ENCODE results near the gene EXD2. TPM values are rescaled to one million over a fixed set of nuclear protein-coding genes. Genes with fewer than 3 reads are reported as not detected.

The EXD2 gene
- total RNA-seq, 6 donors from 2014 or later, result 18.4 to 30.4 (median 21.1) TPM

DNA sequence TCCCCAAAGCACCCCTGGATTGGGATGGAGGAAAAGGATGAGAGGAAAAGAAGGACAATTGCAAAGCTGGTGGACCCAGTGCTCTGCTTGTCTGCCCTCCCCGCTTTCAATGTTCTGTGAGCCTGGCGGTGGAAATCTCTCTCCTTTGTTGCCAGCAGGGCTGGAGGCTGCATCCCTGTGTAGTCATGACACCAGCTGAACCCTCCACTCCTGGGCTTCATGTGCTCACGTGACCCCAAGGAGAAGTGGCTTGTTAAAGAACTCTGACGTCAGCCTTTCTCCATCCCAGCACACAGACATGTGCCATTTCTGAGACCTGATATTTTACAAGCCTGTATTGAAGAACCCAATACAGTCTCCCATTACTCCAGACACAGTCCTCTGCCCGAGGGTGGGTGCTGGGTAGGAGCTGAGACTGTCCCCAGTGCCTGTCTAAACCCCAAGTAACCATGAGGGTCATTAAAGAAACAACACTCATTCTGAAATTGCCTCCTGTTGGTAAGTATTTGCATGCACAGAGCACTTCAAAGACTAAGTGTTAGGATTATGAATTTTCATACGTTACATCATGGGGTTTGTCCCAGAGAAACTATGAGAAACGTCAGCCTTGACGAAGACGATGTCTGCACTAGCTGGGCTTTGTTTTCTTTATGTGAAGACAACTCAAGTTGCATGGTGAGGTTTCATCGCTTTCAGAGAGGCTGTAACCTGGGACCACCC is 90.3 kb downstream of the EXD2 start:
- H3K9me3 ChIP-seq, result no peaks in the 10 kb centered on the region
- 57 to 60% methylated on average over 9 to 10 of the region's 10 CpGs for WGBS, 2 donors
- DNase-seq (peak in 1 of 2 donors; percentile 43), ATAC-seq (ENCODE audit: low FRiP score in 2 of 2) (peak in 1 of 2 donors; percentile 19)
- no peak overlapping the region for H3K27ac ChIP-seq
- TF ChIP-seq POLR2A (IDR thresholded peaks at IDR 0.05), result no peak
- no peak for TF ChIP-seq EP300 (IDR thresholded peaks at IDR 0.05)
- TF ChIP-seq, protein P1, sequence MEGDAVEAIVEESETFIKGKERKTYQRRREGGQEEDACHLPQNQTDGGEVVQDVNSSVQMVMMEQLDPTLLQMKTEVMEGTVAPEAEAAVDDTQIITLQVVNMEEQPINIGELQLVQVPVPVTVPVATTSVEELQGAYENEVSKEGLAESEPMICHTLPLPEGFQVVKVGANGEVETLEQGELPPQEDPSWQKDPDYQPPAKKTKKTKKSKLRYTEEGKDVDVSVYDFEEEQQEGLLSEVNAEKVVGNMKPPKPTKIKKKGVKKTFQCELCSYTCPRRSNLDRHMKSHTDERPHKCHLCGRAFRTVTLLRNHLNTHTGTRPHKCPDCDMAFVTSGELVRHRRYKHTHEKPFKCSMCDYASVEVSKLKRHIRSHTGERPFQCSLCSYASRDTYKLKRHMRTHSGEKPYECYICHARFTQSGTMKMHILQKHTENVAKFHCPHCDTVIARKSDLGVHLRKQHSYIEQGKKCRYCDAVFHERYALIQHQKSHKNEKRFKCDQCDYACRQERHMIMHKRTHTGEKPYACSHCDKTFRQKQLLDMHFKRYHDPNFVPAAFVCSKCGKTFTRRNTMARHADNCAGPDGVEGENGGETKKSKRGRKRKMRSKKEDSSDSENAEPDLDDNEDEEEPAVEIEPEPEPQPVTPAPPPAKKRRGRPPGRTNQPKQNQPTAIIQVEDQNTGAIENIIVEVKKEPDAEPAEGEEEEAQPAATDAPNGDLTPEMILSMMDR (IDR thresholded peaks at IDR 0.05), result peak in 1 of 6 experiments; percentile 44
- no peaks in the 10 kb centered on the region for H3K4me1 ChIP-seq
- no peaks in the 10 kb centered on the region for H3K36me3 ChIP-seq
- H3K27me3 ChIP-seq, result no peaks in the 10 kb centered on the region
- no peak overlapping the region for H3K4me3 ChIP-seq

DNA sequence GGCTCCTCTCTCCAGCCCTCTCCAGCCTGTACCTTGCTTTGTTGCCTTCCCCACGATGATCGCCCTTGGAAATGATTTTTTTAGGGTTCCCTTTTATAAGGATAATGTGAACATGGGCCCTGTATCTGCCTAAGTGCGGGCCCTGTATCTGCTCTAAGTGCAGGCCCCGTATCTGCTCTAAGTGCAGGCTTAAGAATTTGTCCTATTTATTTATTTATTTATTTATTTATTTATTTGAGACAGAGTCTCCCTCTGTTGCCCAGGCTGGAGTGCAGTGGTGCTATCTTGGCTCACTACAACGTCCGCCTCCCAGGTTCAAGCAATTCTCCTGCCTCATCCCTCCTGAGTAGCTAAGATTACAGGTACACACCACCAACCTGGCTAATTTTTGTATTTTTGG is 91.2 kb downstream of the EXD2 start:
- TF ChIP-seq POLR2A (IDR thresholded peaks at IDR 0.05) (no peak), EP300 (IDR thresholded peaks at IDR 0.05) (no peak), POLR2AphosphoS5 (IDR thresholded peaks at IDR 0.05) (no peak)
- TF ChIP-seq, protein P1 (IDR thresholded peaks at IDR 0.05), result no peak
- H3K4me3 ChIP-seq, result no peak overlapping the region
- WGBS, 2 donors, result 93 to 99% methylated on average over 6 of the region's 6 CpGs
- H3K36me3 ChIP-seq, result no peaks in the 10 kb centered on the region
- H3K27ac ChIP-seq, result no peak overlapping the region
- no peaks in the 10 kb centered on the region for H3K9me3 ChIP-seq
- no peak for DNase-seq
- no peak for ATAC-seq (ENCODE audit: low FRiP score in 2 of 2)
- H3K27me3 ChIP-seq, result no peaks in the 10 kb centered on the region
- no peaks in the 10 kb centered on the region for H3K4me1 ChIP-seq

DNA sequence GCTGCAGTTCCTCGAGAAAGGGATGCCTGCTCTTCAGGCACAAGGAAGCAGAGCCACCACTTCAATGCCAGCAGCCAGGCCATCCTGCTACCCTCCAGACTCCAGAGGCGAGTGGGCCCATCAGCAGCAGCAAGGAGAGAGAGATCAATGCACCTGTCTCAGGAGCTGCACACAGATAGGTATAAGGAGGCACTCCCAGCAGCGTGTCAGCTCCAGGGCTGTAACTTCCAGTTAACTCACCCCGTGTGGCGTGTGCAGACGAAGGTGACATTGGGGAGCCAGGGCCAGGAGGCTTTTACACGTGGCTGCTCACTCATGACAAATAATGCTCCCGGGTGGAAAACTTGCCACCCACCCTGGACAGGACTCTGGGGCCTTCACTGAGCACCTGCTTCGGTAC is 92.9 kb downstream of the EXD2 start:
- Histone ChIP-seq H3K27ac (no peak overlapping the region), H3K27me3 (no peaks in the 10 kb centered on the region), H3K36me3 (no peaks in the 10 kb centered on the region), H3K4me1 (no peaks in the 10 kb centered on the region), H3K4me3 (no peak overlapping the region), H3K9me3 (no peaks in the 10 kb centered on the region)
- DNase-seq (no peak), ATAC-seq (ENCODE audit: low FRiP score in 2 of 2) (no peak)
- WGBS, 2 donors, result 80 to 100% methylated on average over 7 to 9 of the region's 9 CpGs
- no peak for TF ChIP-seq POLR2A (IDR thresholded peaks at IDR 0.05)
- TF ChIP-seq POLR2AphosphoS5 (IDR thresholded peaks at IDR 0.05), result no peak
- TF ChIP-seq, protein P1 (IDR thresholded peaks at IDR 0.05), result no peak
- no peak for TF ChIP-seq EP300 (IDR thresholded peaks at IDR 0.05)

DNA sequence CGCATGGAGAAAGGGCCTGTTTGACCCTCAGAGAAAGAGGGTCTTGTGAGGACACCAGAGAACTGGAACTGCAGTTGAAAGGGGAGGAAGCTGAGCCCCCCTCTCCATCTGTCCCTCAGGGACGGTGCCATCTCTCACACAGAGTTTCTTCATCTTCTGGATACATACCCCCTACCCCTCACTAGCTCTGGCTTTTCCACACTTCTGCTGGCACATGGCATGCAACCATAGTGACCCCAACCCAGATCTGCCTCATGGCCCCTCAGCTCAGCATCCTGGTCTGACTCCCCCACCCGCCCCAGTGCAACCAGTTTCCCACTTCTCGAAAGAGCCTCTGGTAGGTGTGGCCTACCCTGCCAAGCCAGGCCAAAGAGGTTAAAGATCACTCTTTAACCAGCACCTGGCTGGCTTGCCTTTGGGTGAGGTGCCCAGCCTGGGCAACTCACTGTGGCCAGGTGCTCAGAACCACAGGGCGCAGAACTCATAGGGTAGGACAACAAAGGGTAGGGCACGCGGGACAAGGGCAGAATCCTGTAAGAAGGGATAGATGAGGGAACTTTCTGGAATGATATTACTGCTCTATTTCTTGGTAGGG is 94.5 kb downstream of the EXD2 start:
- no peak overlapping the region for H3K27ac ChIP-seq
- no peaks in the 10 kb centered on the region for H3K4me1 ChIP-seq
- TF ChIP-seq, protein P1 (IDR thresholded peaks at IDR 0.05), result no peak
- WGBS, 2 donors, result 74 to 80% methylated on average over 7 of the region's 7 CpGs
- ATAC-seq (ENCODE audit: low FRiP score in 2 of 2), result no peak
- no peak overlapping the region for H3K4me3 ChIP-seq
- DNase-seq, result no peak
- H3K9me3 ChIP-seq, result no peaks in the 10 kb centered on the region
- no peaks in the 10 kb centered on the region for H3K27me3 ChIP-seq
- no peaks in the 10 kb centered on the region for H3K36me3 ChIP-seq

All from upper lobe of left lung (tissue), 6 donors.